OCI-LY1 (cell line): Measurements from ENCODE around the gene TBXAS1.

Source experiments
- EZH2 ChIP-seq: fragments of 200-600 bp; sonication (generic), shearing (Covaris generic); IDR thresholded peaks from 2 replicates; pipeline ENCODE4 v1.8.0; 2017; ENCODE audit warnings: borderline replicate concordance, mixed run types, mild to moderate bottlenecking, antibody characterized with exemption, low read length, moderate library complexity, mixed read lengths
- TF ChIP-seq, protein P1 (sequence below): fragments of 200-600 bp; sonication (generic), shearing (Covaris generic); IDR thresholded peaks from 2 replicates; pipeline ENCODE4 v1.5.1; 2017; ENCODE audit warnings: mild to moderate bottlenecking, antibody characterized with exemption, low read length, moderate library complexity, mixed read lengths

DNA sequence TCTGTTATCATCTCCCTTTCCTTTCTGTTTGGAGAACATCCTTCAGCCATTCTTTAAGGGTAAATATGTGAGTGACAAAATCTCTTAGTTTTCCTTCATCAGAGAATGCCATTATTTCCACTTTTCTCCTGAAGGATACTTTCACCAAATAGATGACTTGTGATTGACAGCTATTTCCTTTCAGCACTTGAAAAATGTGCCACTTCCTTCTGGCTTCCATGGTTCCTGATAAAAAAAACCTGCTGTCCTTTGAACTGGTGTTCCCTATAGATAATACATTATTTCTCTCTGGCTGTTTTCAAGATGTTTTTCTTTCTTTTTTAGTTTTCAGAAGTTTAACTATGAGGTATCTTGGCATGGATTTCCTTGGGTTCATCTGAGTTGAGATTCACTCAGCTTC lies 79.7 kb downstream of the TBXAS1 start:
- TF ChIP-seq, protein P1, sequence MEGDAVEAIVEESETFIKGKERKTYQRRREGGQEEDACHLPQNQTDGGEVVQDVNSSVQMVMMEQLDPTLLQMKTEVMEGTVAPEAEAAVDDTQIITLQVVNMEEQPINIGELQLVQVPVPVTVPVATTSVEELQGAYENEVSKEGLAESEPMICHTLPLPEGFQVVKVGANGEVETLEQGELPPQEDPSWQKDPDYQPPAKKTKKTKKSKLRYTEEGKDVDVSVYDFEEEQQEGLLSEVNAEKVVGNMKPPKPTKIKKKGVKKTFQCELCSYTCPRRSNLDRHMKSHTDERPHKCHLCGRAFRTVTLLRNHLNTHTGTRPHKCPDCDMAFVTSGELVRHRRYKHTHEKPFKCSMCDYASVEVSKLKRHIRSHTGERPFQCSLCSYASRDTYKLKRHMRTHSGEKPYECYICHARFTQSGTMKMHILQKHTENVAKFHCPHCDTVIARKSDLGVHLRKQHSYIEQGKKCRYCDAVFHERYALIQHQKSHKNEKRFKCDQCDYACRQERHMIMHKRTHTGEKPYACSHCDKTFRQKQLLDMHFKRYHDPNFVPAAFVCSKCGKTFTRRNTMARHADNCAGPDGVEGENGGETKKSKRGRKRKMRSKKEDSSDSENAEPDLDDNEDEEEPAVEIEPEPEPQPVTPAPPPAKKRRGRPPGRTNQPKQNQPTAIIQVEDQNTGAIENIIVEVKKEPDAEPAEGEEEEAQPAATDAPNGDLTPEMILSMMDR, result no peak
- TF ChIP-seq EZH2, result no peak
